DND-41 (cell line): Measurements from ENCODE around the gene ZBTB32.

Experiments
- ATAC-seq: fragments of 200-7000 bp; cut with Tn5 transposase; 3 replicates; pipeline ENCODE4 v1.9.1; 2021; ENCODE audit warnings: low read depth; ENCODE audit not compliant: insufficient read depth
- DNase-seq: peaks from one replicate; pipeline ENCODE4 v3.0.0-alpha.2; 2020
- H2AFZ ChIP-seq: 2 replicates; pipeline ENCODE4 v1.6.0; 2012; ENCODE audit warnings: low read depth, low read length
- H3K27ac ChIP-seq: 2 replicates; pipeline ENCODE4 v1.5.1; 2012; ENCODE audit warnings: low read length, inconsistent platforms
- H3K27me3 ChIP-seq: fragments of 200-600 bp; sonication (generic); 2 replicates; pipeline ENCODE4 v1.6.0; 2012; ENCODE audit warnings: low read length, mild to moderate bottlenecking, inconsistent platforms; ENCODE audit not compliant: insufficient read depth, poor library complexity
- H3K36me3 ChIP-seq: 2 replicates; pipeline ENCODE4 v1.5.1; 2012; ENCODE audit warnings: low read length, inconsistent platforms; ENCODE audit not compliant: insufficient read depth
- H3K4me1 ChIP-seq: 2 replicates; pipeline ENCODE4 v1.5.1; 2012; ENCODE audit warnings: mild to moderate bottlenecking, low read length; ENCODE audit not compliant: insufficient read depth
- H3K4me2 ChIP-seq: 2 replicates; pipeline ENCODE4 v1.6.0; 2012; ENCODE audit warnings: mild to moderate bottlenecking, moderate library complexity, low read length, inconsistent platforms; ENCODE audit not compliant: insufficient read depth
- H3K4me3 ChIP-seq, 2 experiments: fragments of 200-600 bp in 1 of 2; shearing (Covaris generic) in 1 of 2; 2 replicates each; pipeline ENCODE4 v1.5.1; 2012 to 2016; ENCODE audit warnings: inconsistent platforms in 2 of 2, low read length in 2 of 2, mild to moderate bottlenecking in 2 of 2, low read depth in 1 of 2, moderate library complexity in 1 of 2
- H3K79me2 ChIP-seq: 2 replicates; pipeline ENCODE4 v1.6.0; 2012; ENCODE audit warnings: low read length, inconsistent platforms; ENCODE audit not compliant: insufficient read depth
- H3K9ac ChIP-seq: 2 replicates; pipeline ENCODE4 v1.6.0; 2012; ENCODE audit warnings: low read depth, mild to moderate bottlenecking, inconsistent platforms, low read length, moderate library complexity
- H3K9me3 ChIP-seq: 2 replicates; pipeline ENCODE4 v1.5.1; 2012; ENCODE audit warnings: low read length, moderate library complexity, mild to moderate bottlenecking, inconsistent platforms; ENCODE audit not compliant: insufficient read depth, severe bottlenecking
- H4K20me1 ChIP-seq: 2 replicates; pipeline ENCODE4 v1.6.0; 2012; ENCODE audit warnings: low read length; ENCODE audit not compliant: insufficient read depth
- EZH2 ChIP-seq: IDR thresholded peaks from 3 replicates; pipeline ENCODE4 v1.6.1; 2012; ENCODE audit warnings: borderline replicate concordance, low read depth, mild to moderate bottlenecking, moderate library complexity, low read length, inconsistent platforms; ENCODE audit not compliant: severe bottlenecking
- TF ChIP-seq, protein P1 (sequence below): IDR thresholded peaks from 2 replicates; pipeline ENCODE4 v1.5.1; 2012; ENCODE audit warnings: borderline replicate concordance, low read length, moderate library complexity, mild to moderate bottlenecking; ENCODE audit not compliant: poor library complexity, severe bottlenecking; ENCODE audit errors: extremely low read depth

Gene ZBTB32

GRCh38 chr19:35729021-35729420 is 24.7 kb downstream of the ZBTB32 start:
- DNase-seq (no peak), ATAC-seq (no peak)
- H3K9ac ChIP-seq = no peak overlapping the region
- H3K27me3 ChIP-seq = no peaks in the 10 kb centered on the region
- no peaks in the 10 kb centered on the region for H3K9me3 ChIP-seq
- peaks cover 98% of the 10 kb centered on the region for H3K36me3 ChIP-seq
- H3K4me1 ChIP-seq = no peaks in the 10 kb centered on the region
- no peak overlapping the region for H2AFZ ChIP-seq
- H3K4me2 ChIP-seq = no peak overlapping the region
- H4K20me1 ChIP-seq = peaks cover 62% of the 10 kb centered on the region
- H3K79me2 ChIP-seq = no peaks in the 10 kb centered on the region
- H3K27ac ChIP-seq = no peak overlapping the region
- no peak for TF ChIP-seq EZH2
- TF ChIP-seq, protein P1, sequence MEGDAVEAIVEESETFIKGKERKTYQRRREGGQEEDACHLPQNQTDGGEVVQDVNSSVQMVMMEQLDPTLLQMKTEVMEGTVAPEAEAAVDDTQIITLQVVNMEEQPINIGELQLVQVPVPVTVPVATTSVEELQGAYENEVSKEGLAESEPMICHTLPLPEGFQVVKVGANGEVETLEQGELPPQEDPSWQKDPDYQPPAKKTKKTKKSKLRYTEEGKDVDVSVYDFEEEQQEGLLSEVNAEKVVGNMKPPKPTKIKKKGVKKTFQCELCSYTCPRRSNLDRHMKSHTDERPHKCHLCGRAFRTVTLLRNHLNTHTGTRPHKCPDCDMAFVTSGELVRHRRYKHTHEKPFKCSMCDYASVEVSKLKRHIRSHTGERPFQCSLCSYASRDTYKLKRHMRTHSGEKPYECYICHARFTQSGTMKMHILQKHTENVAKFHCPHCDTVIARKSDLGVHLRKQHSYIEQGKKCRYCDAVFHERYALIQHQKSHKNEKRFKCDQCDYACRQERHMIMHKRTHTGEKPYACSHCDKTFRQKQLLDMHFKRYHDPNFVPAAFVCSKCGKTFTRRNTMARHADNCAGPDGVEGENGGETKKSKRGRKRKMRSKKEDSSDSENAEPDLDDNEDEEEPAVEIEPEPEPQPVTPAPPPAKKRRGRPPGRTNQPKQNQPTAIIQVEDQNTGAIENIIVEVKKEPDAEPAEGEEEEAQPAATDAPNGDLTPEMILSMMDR = no peak
- H3K4me3 ChIP-seq = no peak overlapping the region

DNA sequence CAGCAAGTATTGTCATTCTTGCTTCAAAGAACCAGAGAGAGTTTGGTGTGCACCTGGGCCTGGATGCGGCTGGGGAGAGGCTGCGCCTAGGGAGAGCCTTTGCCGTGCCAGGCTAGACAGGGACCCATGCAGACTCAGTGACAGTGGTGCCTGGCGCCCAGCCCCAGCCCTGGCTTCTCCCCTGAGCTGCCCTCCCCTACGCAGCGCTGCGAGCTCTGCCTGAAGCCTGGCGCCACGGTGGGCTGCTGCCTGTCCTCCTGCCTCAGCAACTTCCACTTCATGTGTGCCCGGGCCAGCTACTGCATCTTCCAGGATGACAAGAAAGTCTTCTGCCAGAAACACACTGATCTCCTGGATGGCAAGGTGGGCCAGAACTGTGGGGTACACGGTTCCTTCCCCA is 25.4 kb downstream of the ZBTB32 start:
- H3K36me3 ChIP-seq = peaks cover 98% of the 10 kb centered on the region
- no peak for DNase-seq
- no peaks in the 10 kb centered on the region for H3K27me3 ChIP-seq
- H3K9me3 ChIP-seq = no peaks in the 10 kb centered on the region
- no peaks in the 10 kb centered on the region for H3K4me1 ChIP-seq
- no peak overlapping the region for H3K9ac ChIP-seq
- no peak for ATAC-seq
- H3K4me3 ChIP-seq = no peak overlapping the region
- H2AFZ ChIP-seq = no peak overlapping the region
- peaks cover 61% of the 10 kb centered on the region for H4K20me1 ChIP-seq
- TF ChIP-seq EZH2 = no peak
- TF ChIP-seq, protein P1 = no peak
- no peaks in the 10 kb centered on the region for H3K79me2 ChIP-seq
- H3K27ac ChIP-seq = no peak overlapping the region
- no peak overlapping the region for H3K4me2 ChIP-seq

DNA sequence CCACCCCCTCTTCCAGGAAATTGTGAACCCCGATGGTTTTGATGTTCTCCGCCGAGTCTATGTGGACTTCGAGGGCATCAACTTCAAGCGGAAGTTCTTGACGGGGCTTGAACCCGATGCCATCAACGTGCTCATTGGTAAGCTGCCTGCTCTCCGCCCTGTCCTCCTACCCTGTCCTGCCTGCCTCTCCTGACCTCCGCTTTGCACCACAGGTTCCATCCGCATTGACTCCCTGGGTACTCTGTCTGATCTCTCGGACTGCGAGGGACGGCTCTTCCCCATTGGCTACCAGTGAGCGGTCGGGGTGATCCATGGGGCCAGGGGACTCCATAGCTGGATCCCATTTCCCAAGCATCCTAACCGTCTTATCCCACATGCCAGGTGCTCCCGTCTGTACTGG is 26.0 kb downstream of the ZBTB32 start:
- Histone ChIP-seq H3K36me3 (peaks cover 98% of the 10 kb centered on the region), H3K4me3 (no peak overlapping the region), H3K4me1 (no peaks in the 10 kb centered on the region), H3K4me2 (no peak overlapping the region), H3K27ac (no peak overlapping the region), H4K20me1 (peaks cover 56% of the 10 kb centered on the region), H2AFZ (no peak overlapping the region), H3K79me2 (no peaks in the 10 kb centered on the region), H3K9me3 (no peaks in the 10 kb centered on the region), H3K9ac (no peak overlapping the region), H3K27me3 (no peaks in the 10 kb centered on the region)
- DNase-seq = no peak
- ATAC-seq = no peak
- no peak for TF ChIP-seq EZH2
- TF ChIP-seq, protein P1 = no peak

GRCh38 chr19:35731353-35731752 is 27.0 kb downstream of the ZBTB32 start:
- Histone ChIP-seq H3K36me3 (peaks cover 98% of the 10 kb centered on the region), H3K9me3 (no peaks in the 10 kb centered on the region), H3K4me3 (no peak overlapping the region), H3K27ac (no peak overlapping the region), H3K4me2 (no peak overlapping the region), H3K79me2 (no peaks in the 10 kb centered on the region), H2AFZ (no peak overlapping the region), H3K4me1 (no peaks in the 10 kb centered on the region), H3K27me3 (no peaks in the 10 kb centered on the region), H3K9ac (no peak overlapping the region), H4K20me1 (peaks cover 47% of the 10 kb centered on the region)
- DNase-seq (no peak), ATAC-seq (no peak)
- no peak for TF ChIP-seq EZH2
- TF ChIP-seq, protein P1 = no peak
